Measurements from ENCODE around the gene MXD1.

MXD1 gene

DNA sequence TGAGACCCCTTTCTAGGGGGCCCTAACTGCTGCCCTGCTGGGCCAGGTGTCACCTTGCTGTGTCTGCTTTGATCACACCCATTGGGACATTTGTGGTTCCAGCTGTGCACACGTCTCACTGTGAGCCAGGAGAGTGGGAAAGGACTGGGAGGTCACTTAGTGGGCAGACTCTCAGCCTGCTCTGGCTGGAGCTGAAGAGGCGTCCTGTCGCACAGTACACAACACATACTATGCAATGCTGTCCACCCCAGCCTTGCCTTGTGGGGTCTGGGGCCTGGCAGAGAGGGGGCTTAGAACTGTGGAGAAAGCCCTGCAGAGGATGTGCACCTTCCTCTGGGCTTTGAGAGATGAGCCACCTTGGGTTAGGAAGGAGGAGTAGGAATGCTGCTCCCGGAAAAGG lies 71.8 kb downstream of the MXD1 start:
- Histone ChIP-seq H3K4me1 (ENCODE audit: control insufficient read depth in 5 of 5, insufficient read depth in 5 of 5, low read length in 5 of 5) (peaks cover 0 to 18% (median 13%) of the 10 kb centered on the region in 5 donors), H3K4me3 (ENCODE audit: low read depth in 1 of 5, low read length in 5 of 5) (no peak overlapping the region), H3K27me3 (ENCODE audit: control insufficient read depth in 5 of 5, insufficient read depth in 4 of 5, low read length in 5 of 5) (no peaks in the 10 kb centered on the region), H3K9me3 (ENCODE audit: control insufficient read depth in 5 of 5, low read length in 5 of 5) (no peaks in the 10 kb centered on the region), H3K27ac (ENCODE audit: low read depth, low read length) (no peak overlapping the region), H3K9ac (ENCODE audit: low read length in 5 of 5) (no peak overlapping the region), H3K36me3 (ENCODE audit: control insufficient read depth in 5 of 5, insufficient read depth in 5 of 5, low read length in 5 of 5) (no peaks in the 10 kb centered on the region)

DNA sequence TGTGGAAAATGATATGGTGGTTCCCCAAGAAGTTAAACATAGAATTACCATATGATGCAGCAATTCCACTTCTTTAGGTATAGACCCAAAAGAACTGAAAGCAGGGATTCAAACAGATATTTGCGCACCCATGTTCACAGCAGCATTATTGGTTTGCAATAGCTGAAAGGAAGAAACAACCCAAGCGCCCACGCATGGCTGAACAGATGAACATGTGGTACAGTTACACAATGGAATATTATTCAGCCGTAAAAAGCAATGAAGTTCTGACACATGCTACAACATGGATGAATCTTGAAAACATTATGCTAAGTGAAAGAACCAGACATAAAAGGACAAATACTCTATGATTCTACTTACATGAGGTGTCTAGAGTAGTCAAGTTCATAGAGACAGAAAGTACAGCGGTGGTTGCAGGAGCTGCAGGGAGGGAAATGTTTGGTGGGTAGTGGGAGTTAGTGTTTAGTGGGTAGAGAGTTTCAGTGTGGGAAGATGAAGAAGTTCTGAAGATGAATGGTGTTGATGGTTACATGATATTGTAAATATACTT lies 73.3 kb downstream of the MXD1 start:
- H3K36me3 ChIP-seq (ENCODE audit: control insufficient read depth in 5 of 5, insufficient read depth in 5 of 5, low read length in 5 of 5): peaks cover 0 to 5% (median 2%) of the 10 kb centered on the region in 5 donors
- H3K4me1 ChIP-seq (ENCODE audit: control insufficient read depth in 5 of 5, insufficient read depth in 5 of 5, low read length in 5 of 5): peaks cover 0 to 24% (median 20%) of the 10 kb centered on the region in 5 donors
- no peak overlapping the region for H3K4me3 ChIP-seq (ENCODE audit: low read depth in 1 of 5, low read length in 5 of 5)
- no peak overlapping the region for H3K9ac ChIP-seq (ENCODE audit: low read length in 5 of 5)
- H3K27ac ChIP-seq (ENCODE audit: low read depth, low read length): no peak overlapping the region
- no peaks in the 10 kb centered on the region for H3K27me3 ChIP-seq (ENCODE audit: control insufficient read depth in 5 of 5, insufficient read depth in 4 of 5, low read length in 5 of 5)
- H3K9me3 ChIP-seq (ENCODE audit: control insufficient read depth in 5 of 5, low read length in 5 of 5): no peaks in the 10 kb centered on the region

DNA sequence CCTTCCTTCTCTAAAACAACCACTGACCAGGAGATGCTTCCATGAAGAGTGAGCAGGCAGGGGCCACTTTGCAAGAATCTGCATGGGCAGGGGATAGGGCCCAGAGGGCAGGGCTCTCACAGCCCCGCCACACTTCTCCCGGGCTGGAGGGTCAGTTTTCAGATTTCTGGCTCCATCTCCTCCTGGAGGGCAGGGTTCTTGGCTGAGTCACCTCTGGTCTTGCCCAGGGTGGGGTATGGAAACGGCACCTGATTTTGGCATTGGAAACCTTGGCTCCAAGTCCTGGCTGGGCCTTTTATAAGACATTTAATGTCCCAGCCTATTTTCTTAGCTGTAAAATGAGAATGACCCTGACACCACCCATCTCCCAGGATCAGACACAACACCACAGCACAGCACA lies 74.1 kb downstream of the MXD1 start:
- Histone ChIP-seq H3K9ac (ENCODE audit: low read length in 5 of 5) (no peak overlapping the region), H3K27ac (ENCODE audit: low read depth, low read length) (no peak overlapping the region), H3K27me3 (ENCODE audit: control insufficient read depth in 5 of 5, insufficient read depth in 4 of 5, low read length in 5 of 5) (no peaks in the 10 kb centered on the region)

DNA sequence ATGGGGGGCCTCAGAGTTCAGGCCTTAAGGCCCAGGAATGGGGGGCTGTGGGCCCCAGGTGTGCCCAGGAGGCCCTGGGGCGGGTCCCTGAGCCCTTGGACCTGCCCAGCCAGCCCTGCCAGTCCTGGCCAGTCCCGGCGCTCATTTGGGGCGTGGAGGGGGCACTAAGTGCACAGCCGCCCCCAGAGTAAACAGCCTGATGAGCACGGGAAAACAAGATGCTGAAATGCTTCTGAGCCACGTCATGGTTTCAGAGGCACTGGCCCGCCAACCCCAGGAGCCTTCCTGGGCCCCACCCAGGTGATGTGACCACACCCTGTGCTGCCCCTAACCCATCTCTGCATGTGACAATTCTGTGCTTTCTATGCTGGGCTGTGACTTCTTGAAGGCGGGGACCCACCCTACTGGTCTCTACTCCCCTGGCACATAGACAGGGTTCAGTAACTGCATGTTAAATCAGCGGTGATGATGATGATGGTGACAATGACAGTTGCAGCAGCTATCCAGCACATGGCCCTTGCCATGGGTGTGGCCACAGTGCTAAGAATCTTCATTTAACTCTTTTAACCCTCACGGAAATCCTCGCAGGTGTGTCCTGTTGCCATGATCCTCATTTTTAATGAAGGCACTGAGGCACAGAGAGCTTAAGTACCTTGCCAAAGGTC lies 74.7 kb downstream of the MXD1 start:
- H3K4me1 ChIP-seq (ENCODE audit: control insufficient read depth in 5 of 5, insufficient read depth in 5 of 5, low read length in 5 of 5): peaks cover 0 to 20% (median 17%) of the 10 kb centered on the region in 5 donors
- H3K4me3 ChIP-seq (ENCODE audit: low read depth in 1 of 5, low read length in 5 of 5): no peak overlapping the region
- no peaks in the 10 kb centered on the region for H3K9me3 ChIP-seq (ENCODE audit: control insufficient read depth in 5 of 5, low read length in 5 of 5)
- H3K9ac ChIP-seq (ENCODE audit: low read length in 5 of 5): no peak overlapping the region
- peaks cover 0 to 16% (median 13%) of the 10 kb centered on the region in 5 donors for H3K36me3 ChIP-seq (ENCODE audit: control insufficient read depth in 5 of 5, insufficient read depth in 5 of 5, low read length in 5 of 5)
- H3K27ac ChIP-seq (ENCODE audit: low read depth, low read length): no peak overlapping the region
- H3K27me3 ChIP-seq (ENCODE audit: control insufficient read depth in 5 of 5, insufficient read depth in 4 of 5, low read length in 5 of 5): no peaks in the 10 kb centered on the region

More for the DNA sequence above, 74.1 kb downstream of the MXD1 start:
- H3K9me3 ChIP-seq (ENCODE audit: control insufficient read depth in 5 of 5, low read length in 5 of 5): no peaks in the 10 kb centered on the region
- no peak overlapping the region for H3K4me3 ChIP-seq (ENCODE audit: low read depth in 1 of 5, low read length in 5 of 5)
- peaks cover 0 to 13% (median 10%) of the 10 kb centered on the region in 5 donors for H3K36me3 ChIP-seq (ENCODE audit: control insufficient read depth in 5 of 5, insufficient read depth in 5 of 5, low read length in 5 of 5)
- H3K4me1 ChIP-seq (ENCODE audit: control insufficient read depth in 5 of 5, insufficient read depth in 5 of 5, low read length in 5 of 5): peaks cover 0 to 20% (median 17%) of the 10 kb centered on the region in 5 donors

Measured in subcutaneous abdominal adipose tissue (tissue), 5 donors.